NOMO-1 (cell line): Measurements from ENCODE around the gene WNT2.
"Not testable (repeated sequence)": the region's sequence is repeated elsewhere in the genome, so short reads cannot be mapped to it uniquely, and the experiment has no call there.

Experiments
- DNase-seq, 2 experiments: peaks; one replicate each; lab custom pipeline; 2025; ENCODE audit not compliant: unreplicated experiment in 2 of 2; lab: John Stamatoyannopoulos, UW

WNT2 gene

DNA sequence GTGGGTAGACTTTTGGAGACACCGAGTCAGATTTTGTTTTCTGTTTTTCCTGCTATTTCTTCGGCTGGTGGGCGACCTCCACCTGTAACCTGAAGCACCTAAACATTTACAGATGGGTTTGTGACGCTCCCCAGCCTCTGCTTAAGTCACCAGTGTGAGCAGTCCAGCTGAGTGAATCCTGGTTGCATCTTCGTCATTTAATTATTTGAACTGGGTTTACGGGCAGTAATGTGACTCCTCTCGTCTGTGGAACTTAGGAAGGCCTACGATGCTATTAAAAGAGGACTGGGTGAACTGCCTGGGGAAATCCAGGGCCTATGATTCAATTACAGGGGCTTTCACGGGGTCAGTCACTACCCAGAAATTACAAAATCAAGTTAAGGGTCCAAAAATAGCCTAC, 52.5 kb downstream of the WNT2 start:
- no peak for DNase-seq

DNA sequence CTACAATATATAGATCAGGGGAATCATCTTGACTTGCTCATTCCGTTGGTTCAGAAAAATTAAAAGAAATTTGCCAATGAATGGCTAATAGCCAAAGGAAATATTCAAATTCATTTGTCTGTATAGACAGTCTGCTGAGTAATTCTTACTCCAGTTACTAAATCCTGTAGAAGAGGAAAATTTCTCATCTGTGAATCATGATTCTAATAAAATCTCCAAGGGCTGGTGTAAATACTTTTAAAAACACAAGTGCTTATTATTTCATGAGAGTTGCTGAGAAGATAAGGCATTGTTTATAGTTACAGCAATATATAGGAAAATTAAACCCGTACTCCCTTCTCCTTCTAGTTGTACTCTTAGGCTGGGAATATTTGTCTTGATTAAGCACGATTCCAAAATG, 53.0 kb downstream of the WNT2 start:
- no peak for DNase-seq

DNA sequence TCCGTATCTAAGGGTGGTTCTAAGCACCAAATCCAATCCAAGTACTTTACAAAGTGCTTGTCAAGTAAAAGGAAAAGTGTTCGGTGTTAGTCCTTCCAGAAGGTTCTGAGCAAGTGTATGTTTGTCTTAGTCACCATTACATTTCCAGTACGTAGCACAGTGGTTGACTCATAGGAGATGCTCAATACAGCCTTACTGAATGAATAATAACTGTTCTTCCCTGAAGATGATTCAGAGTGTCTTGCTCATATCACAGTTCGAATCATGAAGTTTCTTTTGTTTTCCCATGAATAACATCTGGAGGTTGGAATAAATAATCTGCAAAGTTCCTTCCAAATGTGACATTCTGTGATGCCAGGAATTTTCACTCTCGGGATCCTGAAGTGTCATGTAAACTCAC, 53.4 kb downstream of the WNT2 start:
- no peak for DNase-seq

DNA sequence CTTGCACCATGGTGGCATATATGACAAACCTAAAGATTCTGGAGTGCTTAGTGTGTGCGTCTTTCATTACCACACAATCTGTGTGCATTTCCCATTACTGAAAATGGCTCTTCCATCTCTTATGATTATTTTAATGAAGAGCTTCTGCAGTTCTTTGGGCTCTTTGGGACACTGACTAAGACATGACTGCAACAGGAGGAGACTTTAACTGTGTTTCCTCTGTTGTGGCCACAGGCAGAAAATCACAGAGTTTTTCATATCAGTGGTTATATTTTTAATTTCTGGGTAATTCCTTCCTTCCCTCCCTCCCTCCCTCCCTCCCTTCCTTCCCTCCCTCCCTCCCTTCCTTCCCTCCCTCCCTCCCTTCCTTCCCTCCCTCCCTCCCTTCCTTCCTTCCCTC, 58.1 kb downstream of the WNT2 start:
- no peak for DNase-seq

DNA sequence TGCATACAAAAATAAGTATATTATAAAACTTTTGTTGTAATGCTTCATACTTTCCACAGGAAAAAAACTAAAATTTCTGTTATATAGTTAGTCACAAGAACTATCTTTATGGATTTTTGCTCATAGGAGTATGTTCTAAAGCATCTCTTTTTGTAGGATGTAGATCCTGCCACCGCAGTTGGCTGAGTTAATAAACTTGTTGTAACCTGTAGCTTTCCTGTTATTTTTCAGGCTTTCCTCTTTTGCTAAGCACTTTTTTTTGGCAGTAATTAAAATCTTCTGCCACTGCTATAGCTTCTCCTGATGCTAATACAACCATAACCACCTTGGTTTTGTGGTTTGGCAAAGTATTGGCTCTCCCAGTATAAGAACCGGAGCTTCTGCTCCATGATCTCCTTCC, 60.3 kb downstream of the WNT2 start:
- no peak for DNase-seq

DNA sequence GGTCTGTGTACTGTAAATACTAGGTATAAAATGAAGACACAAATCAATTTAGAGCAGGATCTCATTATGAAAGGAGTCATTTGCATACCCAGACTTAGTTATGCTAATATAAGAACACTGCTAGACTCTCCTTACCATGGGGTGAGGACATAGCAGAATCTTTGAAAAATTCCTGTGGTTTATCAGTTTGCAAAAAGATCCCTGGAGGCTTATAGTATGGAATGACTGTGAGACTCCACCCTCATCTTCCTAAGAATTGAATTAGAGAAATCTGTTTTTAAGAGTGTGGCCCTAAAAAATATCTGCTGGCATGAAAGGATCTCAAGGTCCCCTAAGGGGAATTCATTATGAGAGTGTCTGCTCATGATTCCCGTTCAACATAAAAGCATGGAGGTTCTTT, 63.2 kb downstream of the WNT2 start:
- no peak for DNase-seq

DNA sequence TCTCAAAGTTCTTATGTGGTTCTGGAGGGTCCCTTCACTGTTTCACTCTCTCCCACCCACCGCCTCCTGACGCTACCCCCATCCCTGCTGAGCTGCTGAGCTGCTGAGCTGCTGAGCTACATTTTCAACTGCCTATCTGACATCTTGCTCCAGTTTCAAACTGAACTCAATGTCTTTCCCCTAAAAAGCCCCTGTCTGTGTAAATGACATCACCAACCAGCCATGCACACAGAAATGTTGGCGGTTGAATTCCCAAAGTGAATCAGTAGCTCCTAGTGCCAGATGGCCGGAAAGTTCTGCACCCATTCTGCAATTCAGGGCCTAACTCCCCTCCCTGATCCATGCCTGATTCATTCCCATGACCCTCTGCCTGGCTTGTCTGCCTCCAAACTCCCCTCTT, 71.2 kb downstream of the WNT2 start:
- no peak for DNase-seq

DNA sequence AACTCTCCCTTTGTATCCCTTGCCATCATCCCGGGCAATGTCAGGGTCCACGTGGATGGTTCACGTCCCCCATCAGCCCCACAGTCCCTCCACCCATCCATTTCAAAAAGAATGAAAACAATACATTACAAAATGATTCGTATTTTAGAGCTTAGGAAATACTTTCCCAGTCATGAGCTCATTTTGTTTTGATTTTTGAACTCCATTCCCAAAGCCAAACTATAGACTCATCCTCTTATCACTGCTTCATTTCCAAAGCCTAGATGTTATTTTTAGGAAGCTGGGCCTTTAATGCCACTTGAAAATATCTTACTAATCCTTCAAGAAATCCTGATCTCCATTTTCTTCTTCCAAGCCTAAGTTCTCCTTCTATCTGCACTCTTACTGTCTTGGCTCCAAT, 72.1 kb downstream of the WNT2 start:
- DNase-seq: no peak

DNA sequence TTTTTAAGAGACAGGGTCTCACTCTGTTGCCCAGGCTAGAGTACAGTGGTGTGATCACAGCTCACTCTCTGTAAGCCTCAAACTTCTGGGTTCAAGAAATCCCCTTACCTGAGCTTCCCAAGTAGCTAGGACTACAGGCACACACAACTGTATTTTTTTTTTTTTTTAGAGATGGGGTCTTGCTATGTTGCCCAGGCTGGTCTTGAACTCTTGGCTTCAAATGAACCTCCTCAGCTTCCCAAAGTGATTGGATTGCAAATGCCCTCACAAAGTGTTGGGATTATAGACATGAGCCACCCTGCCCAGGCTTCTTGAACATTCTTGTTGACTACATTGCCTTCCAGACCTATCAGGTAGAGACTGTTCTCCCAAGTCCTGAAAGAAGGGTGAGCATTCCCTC, 72.6 kb downstream of the WNT2 start:
- DNase-seq: no peak

DNA sequence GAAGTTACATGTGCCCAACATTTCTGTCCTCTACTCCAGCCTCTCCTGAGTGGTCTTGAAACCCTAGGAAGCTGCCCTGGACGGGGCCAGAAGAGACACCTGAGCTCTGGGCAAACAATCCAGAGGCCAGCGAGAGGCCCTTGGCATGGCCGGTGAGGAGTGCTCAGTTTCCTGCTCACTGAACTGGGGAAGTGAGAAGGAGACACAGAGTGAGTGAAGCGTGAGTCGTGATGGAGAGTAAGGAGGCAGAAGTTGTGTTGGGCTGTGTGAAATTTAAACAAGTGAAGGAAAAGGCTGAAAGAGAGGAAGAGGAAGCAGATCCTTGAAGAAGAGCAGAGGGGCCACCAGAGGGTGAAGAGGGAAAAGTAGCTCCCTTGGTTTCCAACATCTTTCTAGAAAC, 73.2 kb downstream of the WNT2 start:
- DNase-seq: no peak

DNA sequence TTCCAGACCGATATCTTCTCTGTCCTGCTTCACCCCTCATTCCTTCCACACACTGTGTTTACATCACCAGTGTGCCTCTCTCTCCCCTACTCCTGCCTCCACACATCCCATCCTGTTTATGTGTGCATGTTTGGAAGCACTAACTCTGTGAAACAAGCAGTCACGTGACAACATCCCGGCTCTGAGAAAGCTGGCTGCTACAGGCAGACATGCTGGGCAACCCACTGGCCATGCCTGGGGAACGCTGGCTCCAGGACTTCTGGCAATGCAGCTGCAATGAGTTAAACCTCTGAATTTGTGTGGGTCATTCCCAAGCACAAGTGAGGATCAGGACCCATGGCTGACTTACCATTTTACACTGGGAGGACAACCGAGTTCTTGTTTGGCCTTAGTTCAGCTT, 74.0 kb downstream of the WNT2 start:
- no peak for DNase-seq

DNA sequence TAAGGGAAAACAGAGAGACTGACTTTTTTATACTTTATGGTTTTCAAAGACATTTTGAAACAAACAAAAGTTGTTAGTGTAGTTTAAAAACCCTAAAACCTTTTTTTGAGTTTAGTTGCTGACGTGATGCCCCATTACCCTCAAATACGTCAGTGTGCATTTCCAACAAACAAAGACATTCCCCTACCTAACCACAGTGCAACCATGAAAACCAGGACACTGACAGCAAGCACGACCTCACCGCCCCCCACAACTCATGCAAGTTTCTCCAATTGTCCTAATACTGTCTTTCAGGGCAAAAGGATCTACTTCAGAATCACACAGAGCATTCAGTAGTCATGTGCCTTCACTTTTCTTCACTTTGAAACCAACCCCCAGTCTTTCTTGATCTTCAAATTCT, 75.0 kb downstream of the WNT2 start:
- DNase-seq: no peak

DNA sequence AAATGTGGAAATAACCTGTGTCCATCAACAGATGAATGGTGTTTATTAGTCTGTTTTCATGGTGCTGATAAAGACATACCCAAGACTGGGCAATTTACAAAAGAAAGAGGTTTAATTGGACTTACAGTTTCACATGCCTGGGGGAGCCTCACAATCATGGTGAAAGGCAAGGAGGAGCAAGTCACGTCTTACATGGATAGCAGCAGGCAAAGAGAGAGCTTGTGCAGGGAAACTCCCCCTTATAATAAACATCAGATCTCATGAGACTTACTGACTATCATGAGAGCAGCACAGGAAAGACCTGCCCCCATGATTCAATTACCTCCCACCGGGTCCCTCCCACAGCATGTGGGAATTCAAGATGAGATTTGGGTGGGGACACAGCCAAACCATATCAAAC, 77.2 kb downstream of the WNT2 start:
- not testable (repeated sequence) for DNase-seq

DNA sequence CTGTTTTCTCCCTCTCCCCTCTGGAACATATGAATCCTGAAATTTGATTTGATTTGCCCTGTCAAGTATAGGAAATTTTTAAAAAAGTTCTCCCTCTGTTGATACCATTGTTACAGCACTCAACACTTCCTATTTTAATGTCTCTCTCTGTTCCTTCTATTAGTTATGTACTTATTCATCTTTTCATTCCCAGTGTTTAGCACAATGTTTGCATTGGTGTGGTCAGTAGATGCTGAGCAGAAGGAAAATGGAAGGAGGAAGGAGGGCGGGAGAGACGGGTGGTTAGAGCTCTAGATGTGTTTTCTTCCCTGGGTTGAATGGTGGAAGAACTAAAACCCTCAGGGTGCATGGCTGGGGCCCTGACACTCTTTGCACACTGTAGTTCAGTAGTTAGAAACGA, 79.5 kb downstream of the WNT2 start:
- no peak for DNase-seq

DNA sequence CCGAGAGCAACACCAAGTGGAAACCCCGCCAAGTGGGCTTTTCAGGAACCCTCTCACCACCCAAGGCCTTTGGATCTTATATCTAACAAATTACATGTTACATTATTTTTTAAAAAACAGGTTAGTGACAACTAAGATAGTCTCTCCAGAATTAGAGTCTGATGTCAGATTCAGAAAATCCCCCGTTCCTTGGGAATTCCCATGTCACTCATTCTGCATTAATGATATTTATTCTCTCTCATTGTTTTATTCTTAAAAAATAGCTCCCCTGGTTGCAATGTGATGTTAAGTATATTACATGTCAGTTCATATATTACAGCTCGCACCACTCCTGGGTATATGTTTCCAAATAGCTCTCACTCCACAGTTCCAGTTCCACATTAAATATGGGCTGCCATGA, 81.8 kb downstream of the WNT2 start:
- DNase-seq: no peak

DNA sequence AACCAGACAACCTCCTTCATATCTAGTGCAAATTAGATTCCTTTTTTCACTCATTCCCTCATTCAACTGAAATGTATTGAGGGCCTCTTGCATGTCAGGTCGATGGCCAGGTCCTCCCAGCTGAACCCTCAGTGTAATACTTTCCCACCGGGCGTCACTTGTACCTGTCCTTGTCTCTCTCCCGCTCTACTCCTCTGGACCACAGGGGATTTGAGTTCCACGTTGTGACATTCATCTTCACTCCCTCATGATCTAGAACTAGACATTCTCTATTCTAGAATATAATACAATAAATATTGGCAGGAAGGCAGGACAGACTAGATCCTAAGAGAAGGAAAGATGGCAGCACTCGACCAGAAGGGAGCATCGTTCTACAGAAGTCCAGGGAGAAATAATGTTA, 83.9 kb downstream of the WNT2 start:
- DNase-seq: no peak

DNA sequence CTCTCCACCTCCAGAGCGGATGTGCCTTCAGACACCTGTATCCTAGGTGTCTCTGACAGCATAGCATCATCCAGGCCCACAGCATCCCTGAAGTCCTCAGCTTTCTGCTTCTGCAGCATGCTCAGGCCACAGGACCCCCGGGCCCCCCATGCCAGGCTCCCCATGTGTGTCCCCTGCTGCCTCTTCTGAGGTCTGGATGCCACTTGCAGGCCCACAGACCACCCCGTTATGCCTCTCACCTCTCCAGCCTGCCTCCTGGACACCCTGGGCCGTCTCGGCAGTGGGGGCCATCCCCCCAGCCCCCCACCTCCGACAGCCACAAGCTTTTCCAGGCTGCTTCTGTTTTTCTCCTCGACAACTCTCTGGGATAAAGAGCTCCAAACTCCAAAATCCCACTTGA, 84.4 kb downstream of the WNT2 start:
- no peak for DNase-seq

DNA sequence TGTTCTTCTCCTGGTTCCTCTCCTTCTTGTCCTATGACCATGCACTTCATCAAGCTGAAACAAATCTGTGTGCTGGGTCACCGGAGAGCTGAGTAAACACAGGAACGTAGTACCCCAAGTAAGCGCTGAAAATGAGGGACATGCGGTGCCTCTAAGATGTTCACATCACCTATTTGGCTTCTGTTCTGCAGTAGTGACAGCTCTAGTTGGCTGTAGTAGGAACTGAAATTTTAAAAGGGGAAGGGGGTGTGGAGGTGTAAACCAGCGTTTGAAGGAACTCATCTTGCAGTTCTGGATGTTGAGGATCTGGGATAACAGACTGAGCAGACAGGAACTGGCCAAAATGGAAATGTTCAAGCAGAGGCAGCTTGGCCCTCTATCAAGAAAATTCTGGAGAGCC, 85.2 kb downstream of the WNT2 start:
- DNase-seq: no peak

DNA sequence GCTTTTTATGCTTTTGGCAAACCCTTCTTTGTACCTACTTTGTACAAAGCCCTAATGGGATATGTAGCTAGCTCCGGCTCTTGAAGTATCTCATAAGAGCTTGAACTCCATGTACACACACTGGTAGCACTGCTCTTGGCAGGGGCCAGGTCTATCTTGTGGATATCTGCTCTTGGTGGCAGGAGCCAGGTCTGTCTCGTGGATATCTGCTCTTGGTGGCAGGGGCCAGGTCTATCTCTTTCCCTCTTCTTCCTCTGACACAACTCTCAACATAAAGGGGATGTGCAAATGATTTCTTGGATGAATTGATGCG, 91.9 kb downstream of the WNT2 start:
- no peak for DNase-seq

DNA sequence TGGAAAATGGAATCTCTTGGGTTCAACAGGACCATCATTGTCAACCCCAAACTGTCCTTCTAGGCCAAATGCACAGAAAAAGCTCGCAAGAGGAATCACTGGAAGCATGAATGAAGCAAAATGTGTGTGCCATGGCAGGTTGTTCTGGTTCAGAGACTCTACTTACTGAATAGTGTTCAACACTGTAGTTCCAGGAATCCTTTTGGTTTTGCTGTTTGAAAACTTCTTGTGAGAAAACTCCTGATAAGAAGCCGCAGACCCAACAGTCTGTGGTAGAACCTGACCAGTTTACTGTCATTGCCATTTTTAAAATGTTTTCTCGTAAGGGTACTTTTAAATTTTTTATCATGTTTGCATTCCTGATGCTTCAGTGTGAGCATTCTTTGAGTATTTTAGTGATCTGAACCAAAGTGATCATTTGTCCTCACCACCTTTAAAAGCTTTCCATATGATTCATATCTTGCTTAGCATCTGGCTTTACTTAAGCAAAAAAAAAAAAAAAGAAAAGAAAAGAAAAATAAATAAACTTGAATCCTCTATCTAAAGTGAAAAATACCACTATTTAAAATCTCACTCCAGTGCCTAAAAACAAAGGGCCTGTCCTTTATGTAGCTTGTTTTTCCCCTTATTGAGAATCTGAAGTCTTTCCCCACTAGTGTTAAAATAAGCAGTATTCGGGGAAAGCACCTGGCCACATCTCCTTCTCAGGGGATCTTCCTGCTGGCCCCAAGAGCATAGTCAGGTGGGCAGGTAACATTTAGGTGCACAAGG, 92.4 kb downstream of the WNT2 start:
- DNase-seq: no peak

DNA sequence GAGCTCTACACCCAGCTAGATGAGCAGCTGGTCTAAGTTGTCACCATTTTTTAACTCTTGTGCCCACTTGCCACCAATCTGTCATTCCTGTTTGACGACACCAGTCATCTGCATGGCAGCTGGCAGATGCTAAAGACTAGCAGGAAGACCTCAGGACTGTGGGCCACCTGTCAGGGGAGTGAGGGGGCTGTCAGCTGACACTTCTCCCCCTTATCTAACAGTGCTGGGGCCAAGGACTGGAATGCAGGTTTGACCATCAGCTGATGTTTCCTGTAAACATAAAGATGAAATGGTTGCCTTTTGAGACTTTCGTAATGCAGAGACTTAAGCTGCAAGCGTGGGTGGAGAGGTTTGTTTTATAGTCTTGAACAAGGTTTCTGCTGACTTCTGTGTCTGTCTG, 93.5 kb downstream of the WNT2 start:
- no peak for DNase-seq

DNA sequence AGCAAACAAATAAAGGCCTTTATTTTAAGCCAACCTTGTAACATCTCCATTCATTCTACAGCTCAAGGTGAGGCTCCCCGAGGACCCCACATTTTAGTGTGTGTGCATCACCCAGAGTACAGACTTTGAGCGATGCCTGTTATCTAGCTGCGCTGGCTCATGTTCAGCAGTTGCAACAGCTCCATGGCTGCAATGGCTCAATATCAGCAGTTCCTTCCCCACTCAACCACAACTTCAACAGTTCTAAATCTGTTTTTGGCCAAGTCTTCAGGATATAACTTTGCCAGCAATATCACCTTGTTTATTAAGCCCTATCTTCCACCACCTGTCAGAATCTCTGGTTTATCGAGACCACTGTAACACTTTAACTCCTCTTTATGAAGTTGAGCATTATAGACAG, 95.8 kb downstream of the WNT2 start:
- DNase-seq: no peak

DNA sequence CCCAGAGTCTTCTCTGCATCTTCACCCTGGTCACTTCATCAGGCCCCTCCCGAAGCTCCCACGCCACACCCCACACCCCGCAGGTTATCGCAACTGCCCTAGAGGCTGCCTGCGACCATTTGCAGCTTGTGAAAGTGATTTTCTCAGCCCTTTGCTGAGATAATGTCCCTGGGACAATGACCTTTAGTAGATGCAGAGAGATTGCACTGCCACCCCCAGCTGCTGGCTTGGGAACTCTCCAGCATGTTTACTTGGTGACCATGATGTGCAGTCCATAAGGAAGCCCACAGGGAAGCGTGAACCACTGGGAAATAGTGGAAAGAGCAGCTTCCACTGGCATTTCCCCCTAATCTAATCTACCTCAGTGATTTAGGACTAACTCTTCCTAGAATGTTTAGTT, 97.3 kb downstream of the WNT2 start:
- DNase-seq: no peak
